Liver (tissue), 9 donors: Measurements from ENCODE around the gene ITGA2. TPM values are rescaled to one million over a fixed set of nuclear protein-coding genes. Genes with fewer than 3 reads are reported as not detected.

Experiments
- DNase-seq: peaks from one replicate; pipeline ENCODE4 v3.0.0-alpha.2; 2017; ENCODE audit warnings: low spot score
- H3K27ac ChIP-seq, 2 donors: one replicate each; pipeline ENCODE4 v1.7.0; 2013; ENCODE audit warnings: inconsistent platforms in 2 of 2, low read length in 2 of 2, control low read depth in 1 of 2, low read depth in 1 of 2, mild to moderate bottlenecking in 1 of 2
- H3K27me3 ChIP-seq, 4 donors: one replicate each; pipeline versions ENCODE4 v1.6.1 to v1.7.0; 2013; ENCODE audit warnings: low read length in 3 of 4, inconsistent platforms in 1 of 4, mild to moderate bottlenecking in 1 of 4, moderate library complexity in 1 of 4; ENCODE audit not compliant: control insufficient read depth in 4 of 4, insufficient read depth in 4 of 4
- H3K36me3 ChIP-seq, 4 donors: one replicate each; pipeline versions ENCODE4 v1.6.1 to v1.7.0; 2013; ENCODE audit warnings: low read length in 3 of 4, mild to moderate bottlenecking in 3 of 4, low read depth in 1 of 4, moderate library complexity in 1 of 4; ENCODE audit not compliant: control insufficient read depth in 4 of 4, insufficient read depth in 3 of 4
- H3K4me1 ChIP-seq, 4 donors: one replicate each; pipeline versions ENCODE4 v1.6.1 to v1.7.0; 2013; ENCODE audit warnings: low read length in 3 of 4, mild to moderate bottlenecking in 3 of 4, moderate library complexity in 1 of 4; ENCODE audit not compliant: control insufficient read depth in 4 of 4, insufficient read depth in 4 of 4
- H3K4me3 ChIP-seq, 3 donors: one replicate each; pipeline versions ENCODE4 v1.6.1 to v1.7.0; 2013; ENCODE audit warnings: low read length in 3 of 3, control low read depth in 1 of 3, low read depth in 1 of 3, mild to moderate bottlenecking in 1 of 3
- H3K9ac ChIP-seq, 2 donors: one replicate each; pipeline ENCODE4 v1.7.0; 2013; ENCODE audit warnings: low read length in 2 of 2, mild to moderate bottlenecking in 2 of 2, moderate library complexity in 2 of 2, control low read depth in 1 of 2, low read depth in 1 of 2
- H3K9me3 ChIP-seq, 4 donors: one replicate each; pipeline versions ENCODE4 v1.6.1 to v1.7.0; 2013; ENCODE audit warnings: low read length in 3 of 4; ENCODE audit not compliant: control insufficient read depth in 4 of 4
- ATF3 ChIP-seq: IDR thresholded peaks from 2 replicates; pipeline ENCODE4 v1.6.1; 2016; ENCODE audit warnings: antibody characterized with exemption
- FOXA2 ChIP-seq: IDR thresholded peaks from 2 replicates; pipeline ENCODE4 v1.6.1; 2016; ENCODE audit warnings: antibody characterized with exemption
- GABPA ChIP-seq, 2 donors: IDR thresholded peaks in 1 of 2; conservative IDR thresholded peaks in 1 of 2; 2 replicates each; pipeline ENCODE4 v1.6.1; 2016; ENCODE audit warnings: antibody characterized with exemption in 2 of 2, mild to moderate bottlenecking in 1 of 2, moderate library complexity in 1 of 2
- HNF4G ChIP-seq: IDR thresholded peaks from 2 replicates; pipeline ENCODE4 v1.6.1; 2016; ENCODE audit warnings: antibody characterized with exemption
- JUND ChIP-seq, 2 donors: IDR thresholded peaks; 2 replicates each; pipeline ENCODE4 v1.6.1; 2016; ENCODE audit warnings: antibody characterized with exemption in 2 of 2
- MAX ChIP-seq: IDR thresholded peaks from 2 replicates; pipeline ENCODE4 v1.6.1; 2016; ENCODE audit warnings: antibody characterized with exemption
- NR2F2 ChIP-seq: IDR thresholded peaks from 2 replicates; pipeline ENCODE4 v1.6.1; 2016; ENCODE audit warnings: antibody characterized with exemption
- RAD21 ChIP-seq, 2 donors: IDR thresholded peaks; 2 replicates each; pipeline ENCODE4 v1.6.1; 2016; ENCODE audit warnings: antibody characterized with exemption in 2 of 2, mild to moderate bottlenecking in 2 of 2
- RXRA ChIP-seq, 2 donors: IDR thresholded peaks; 2 replicates each; pipeline ENCODE4 v1.6.1; 2017 to 2018; ENCODE audit warnings: antibody characterized with exemption in 2 of 2, mild to moderate bottlenecking in 1 of 2
- SP1 ChIP-seq: IDR thresholded peaks from 2 replicates; pipeline ENCODE4 v1.6.1; 2018; ENCODE audit warnings: antibody characterized with exemption, mild to moderate bottlenecking
- YY1 ChIP-seq: IDR thresholded peaks from 2 replicates; pipeline ENCODE4 v1.6.1; 2016; ENCODE audit warnings: antibody characterized with exemption, mild to moderate bottlenecking
- ZBTB33 ChIP-seq: IDR thresholded peaks from 2 replicates; pipeline ENCODE4 v1.6.1; 2016; ENCODE audit warnings: antibody characterized with exemption
- WGBS: extraction: QIAGEN DNeasy Blood & Tissue Kit; methylation state at CpG from one replicate; pipeline ENCODE4 v1.1.7; 2013; 5-methylcytosine and 5-hydroxymethylcytosine counted together
- polyA plus RNA-seq, 2 donors: library from polyadenylated mRNA; stranded (reverse) in 1 of 2; unstranded in 1 of 2; fragments of 200-250 nt in 1 of 2; fragments of >200 nt in 1 of 2; fragmentation: Nextera tagmentation in 1 of 2; extraction: Ambion mirVana in 1 of 2; gene quantifications; one replicate each; pipeline versions ENCODE4 v1.2.1 to v1.2.3, GENCODE V29; 2013 to 2015
- total RNA-seq, 2 donors: library from RNA; depleted of rRNA; stranded (reverse); fragments of >200 nt; gene quantifications; one replicate each; pipeline ENCODE4 v1.2.3, GENCODE V29; 2014
- TF ChIP-seq, protein P1 (sequence below): IDR thresholded peaks from 2 replicates; pipeline ENCODE4 v1.6.1; 2016; ENCODE audit warnings: antibody characterized with exemption, mild to moderate bottlenecking
- donor health status: healthy.
- donor health status: healthy.
- donor health status: healthy.
- donor health status: healthy.
- donor health status: healthy.

Gene ITGA2
- total and polyA plus RNA-seq, 4 donors: 0.12 to 0.61 (median 0.33) TPM

DNA sequence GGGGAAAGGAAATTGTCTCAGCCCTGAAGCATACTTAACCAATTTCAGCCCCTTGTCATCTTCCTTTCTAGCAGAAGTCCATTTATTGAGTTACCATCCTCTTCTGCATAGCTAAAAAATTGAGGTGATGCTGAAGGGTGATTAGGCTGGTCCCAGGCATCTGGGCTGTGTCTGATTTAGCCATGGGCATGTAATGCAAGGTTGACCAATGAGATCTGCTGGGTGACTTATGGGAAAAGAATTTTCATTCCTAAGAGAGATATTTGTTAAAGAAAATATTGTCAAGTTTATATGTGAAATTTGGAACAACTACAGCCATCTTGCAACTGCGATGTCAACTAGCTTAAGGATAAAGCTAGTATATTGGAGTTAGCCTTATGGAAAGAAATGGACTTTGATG is 5.1 kb downstream of the ITGA2 start:
- no peaks in the 10 kb centered on the region for H3K9me3 ChIP-seq
- peaks cover 0 to 10% (median 8%) of the 10 kb centered on the region in 4 donors for H3K4me1 ChIP-seq

DNA sequence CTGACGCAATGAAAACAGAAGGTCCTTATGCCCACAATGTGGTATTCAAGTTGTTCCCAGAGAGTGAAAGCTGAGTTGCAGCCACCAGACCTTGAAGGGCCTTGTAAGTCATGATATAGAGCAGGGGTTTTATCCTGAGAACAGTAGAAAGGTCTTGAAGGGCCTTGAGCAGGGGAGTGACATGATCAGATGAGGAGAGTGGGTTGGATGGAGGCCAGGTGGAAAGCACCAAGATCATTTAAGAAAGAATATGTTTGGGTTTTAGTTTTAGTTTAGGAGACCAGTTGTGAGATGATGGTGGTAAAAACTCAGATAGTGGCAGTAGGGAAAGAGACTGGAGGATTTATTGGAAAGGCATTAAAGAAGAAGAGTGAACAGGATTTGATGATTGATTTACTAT is 5.9 kb downstream of the ITGA2 start:
- H3K36me3 ChIP-seq: no peaks in the 10 kb centered on the region
- WGBS: 95% methylated on average over 1 of the region's 1 CpG
- DNase-seq: no peak
- TF ChIP-seq ATF3 (no peak), HNF4G (no peak), MAX (no peak)
- TF ChIP-seq, protein P1, sequence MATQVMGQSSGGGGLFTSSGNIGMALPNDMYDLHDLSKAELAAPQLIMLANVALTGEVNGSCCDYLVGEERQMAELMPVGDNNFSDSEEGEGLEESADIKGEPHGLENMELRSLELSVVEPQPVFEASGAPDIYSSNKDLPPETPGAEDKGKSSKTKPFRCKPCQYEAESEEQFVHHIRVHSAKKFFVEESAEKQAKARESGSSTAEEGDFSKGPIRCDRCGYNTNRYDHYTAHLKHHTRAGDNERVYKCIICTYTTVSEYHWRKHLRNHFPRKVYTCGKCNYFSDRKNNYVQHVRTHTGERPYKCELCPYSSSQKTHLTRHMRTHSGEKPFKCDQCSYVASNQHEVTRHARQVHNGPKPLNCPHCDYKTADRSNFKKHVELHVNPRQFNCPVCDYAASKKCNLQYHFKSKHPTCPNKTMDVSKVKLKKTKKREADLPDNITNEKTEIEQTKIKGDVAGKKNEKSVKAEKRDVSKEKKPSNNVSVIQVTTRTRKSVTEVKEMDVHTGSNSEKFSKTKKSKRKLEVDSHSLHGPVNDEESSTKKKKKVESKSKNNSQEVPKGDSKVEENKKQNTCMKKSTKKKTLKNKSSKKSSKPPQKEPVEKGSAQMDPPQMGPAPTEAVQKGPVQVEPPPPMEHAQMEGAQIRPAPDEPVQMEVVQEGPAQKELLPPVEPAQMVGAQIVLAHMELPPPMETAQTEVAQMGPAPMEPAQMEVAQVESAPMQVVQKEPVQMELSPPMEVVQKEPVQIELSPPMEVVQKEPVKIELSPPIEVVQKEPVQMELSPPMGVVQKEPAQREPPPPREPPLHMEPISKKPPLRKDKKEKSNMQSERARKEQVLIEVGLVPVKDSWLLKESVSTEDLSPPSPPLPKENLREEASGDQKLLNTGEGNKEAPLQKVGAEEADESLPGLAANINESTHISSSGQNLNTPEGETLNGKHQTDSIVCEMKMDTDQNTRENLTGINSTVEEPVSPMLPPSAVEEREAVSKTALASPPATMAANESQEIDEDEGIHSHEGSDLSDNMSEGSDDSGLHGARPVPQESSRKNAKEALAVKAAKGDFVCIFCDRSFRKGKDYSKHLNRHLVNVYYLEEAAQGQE: no peak
- no peak overlapping the region for H3K27ac ChIP-seq
- no peak overlapping the region for H3K9ac ChIP-seq
- peaks cover 0 to 2% (median under 1%) of the 10 kb centered on the region in 4 donors for H3K4me1 ChIP-seq
- no peaks in the 10 kb centered on the region for H3K9me3 ChIP-seq
- H3K27me3 ChIP-seq: no peaks in the 10 kb centered on the region
- H3K4me3 ChIP-seq: no peak overlapping the region

More for the DNA sequence above, 5.1 kb downstream of the ITGA2 start:
- WGBS: 97% methylated on average over 1 of the region's 1 CpG
- Histone ChIP-seq H3K4me3 (no peak overlapping the region), H3K36me3 (no peaks in the 10 kb centered on the region), H3K9ac (no peak overlapping the region), H3K27ac (no peak overlapping the region), H3K27me3 (peaks cover 0 to 4% (median 0%) of the 10 kb centered on the region in 4 donors)
- TF ChIP-seq SP1 (no peak), FOXA2 (no peak)
- no peak for DNase-seq

DNA sequence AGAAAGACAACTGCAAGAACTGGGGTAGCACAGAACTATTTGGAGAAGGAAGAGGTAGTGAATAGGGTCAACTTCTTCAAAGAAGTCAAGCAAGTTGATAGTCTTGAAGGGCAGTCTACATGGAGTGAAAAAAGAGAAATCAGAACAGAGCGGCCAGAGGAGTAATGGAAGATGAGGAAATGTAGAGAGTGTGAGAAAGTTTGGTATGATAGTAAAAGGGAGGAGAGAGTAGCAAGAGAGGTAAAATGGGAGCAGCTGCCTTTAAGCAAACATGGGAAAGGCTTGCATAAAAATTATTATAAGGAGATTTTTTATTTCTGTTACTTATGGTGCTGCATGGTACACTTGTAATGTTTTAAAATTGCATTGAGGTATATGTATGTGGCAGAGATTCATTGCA is 6.8 kb downstream of the ITGA2 start:
- Histone ChIP-seq H3K4me1 (no peaks in the 10 kb centered on the region), H3K36me3 (no peaks in the 10 kb centered on the region), H3K27me3 (no peaks in the 10 kb centered on the region), H3K9ac (no peak overlapping the region), H3K9me3 (no peaks in the 10 kb centered on the region), H3K4me3 (no peak overlapping the region), H3K27ac (no peak overlapping the region)
- WGBS: 97% methylated on average over 1 of the region's 1 CpG
- DNase-seq: no peak
- no peak for TF ChIP-seq ATF3

GRCh38 chr5:52996979-52997378 is 7.8 kb downstream of the ITGA2 start:
- no peak for DNase-seq
- Histone ChIP-seq H3K9me3 (no peaks in the 10 kb centered on the region), H3K27ac (no peak overlapping the region), H3K9ac (no peak overlapping the region), H3K27me3 (peaks cover 0 to 5% (median 0%) of the 10 kb centered on the region in 4 donors), H3K4me3 (no peak overlapping the region), H3K36me3 (no peaks in the 10 kb centered on the region), H3K4me1 (no peaks in the 10 kb centered on the region)
- TF ChIP-seq RXRA (IDR thresholded peaks at IDR 0.05) (no peak), RAD21 (IDR thresholded peaks at IDR 0.05) (no peak), GABPA (IDR thresholded peaks at IDR 0.05 in 1 of 2, conservative IDR thresholded peaks at IDR 0.05 in 1 of 2) (no peak), YY1 (no peak), NR2F2 (no peak), HNF4G (no peak), JUND (IDR thresholded peaks at IDR 0.05) (no peak), MAX (no peak), ZBTB33 (no peak)
- 68% methylated on average over 1 of the region's 1 CpG for WGBS
